Endothelial cell of umbilical vein (primary cell): ENCODE results near the gene ADIPOQ. TPM values are rescaled to one million over a fixed set of nuclear protein-coding genes. Genes with fewer than 3 reads are reported as not detected.

ENCODE experiments used
- BruUV-seq: library from RNA; stranded (reverse); fragments of 400-500 nt; replicated peaks from 2 replicates; lab custom pipeline; 2021; lab: Mats Ljungman, UMichigan
- CTCF ChIA-PET: fragments of 300-600, 350-600 bp; sonication (Branson Sonifier 250); formaldehyde crosslinking; loops from one replicate; lab custom pipeline; 2021; ENCODE audit warnings: antibody characterized with exemption, inconsistent platforms; lab: Charles Lee
- POLR2A ChIA-PET: fragments of 300-600, 350-600 bp; sonication (Branson Sonifier 250); formaldehyde crosslinking; loops from one replicate; lab custom pipeline; 2021; ENCODE audit warnings: antibody characterized with exemption, inconsistent platforms; lab: Charles Lee
- DNase-seq: peaks from one replicate; pipeline ENCODE4 v3.0.0-alpha.2; 2011; ENCODE audit warnings: low read depth, low spot score
- FAIRE-seq: peaks from 2 replicates; lab custom pipeline; 2011; peaks lifted over from hg19 to GRCh38; lab: Jason Lieb, UNC
- H2AFZ ChIP-seq: 2 replicates; pipeline ENCODE4 v1.6.0; 2012; ENCODE audit warnings: low read depth, low read length, control low read depth, inconsistent platforms
- H3K27ac ChIP-seq: 2 replicates; pipeline ENCODE4 v1.5.1; 2011; ENCODE audit warnings: low read depth, mild to moderate bottlenecking, control low read depth, low read length, moderate library complexity; ENCODE audit not compliant: insufficient read depth
- H3K27me3 ChIP-seq, 2 experiments: 2 replicates each; pipeline versions ENCODE4 v1.6.0 to v1.6.1; 2011; ENCODE audit warnings: low read length in 2 of 2, mixed read lengths in 1 of 2; ENCODE audit not compliant: control insufficient read depth in 2 of 2, insufficient read depth in 2 of 2
- H3K36me3 ChIP-seq, 2 experiments: 2 replicates in 1 of 2; 3 replicates in 1 of 2; pipeline ENCODE4 v1.5.1; 2011; ENCODE audit warnings: low read length in 2 of 2, mild to moderate bottlenecking in 1 of 2, moderate library complexity in 1 of 2; ENCODE audit not compliant: control insufficient read depth in 2 of 2, insufficient read depth in 2 of 2; ENCODE audit errors: extremely low read depth in 1 of 2
- H3K4me1 ChIP-seq: 3 replicates; pipeline ENCODE4 v1.5.1; 2011; ENCODE audit warnings: mild to moderate bottlenecking, low read length; ENCODE audit not compliant: control insufficient read depth, insufficient read depth; ENCODE audit errors: extremely low read depth
- H3K4me2 ChIP-seq: 2 replicates; pipeline ENCODE4 v1.6.1; 2011; ENCODE audit warnings: low read length, control low read depth, mixed read lengths; ENCODE audit not compliant: insufficient read depth
- H3K4me3 ChIP-seq, 3 experiments: fragments of 200-600 bp in 1 of 3; sonication (generic), shearing (Covaris generic) in 1 of 3; replicated peaks in 1 of 3; 2 replicates each; pipeline ENCODE4 v1.5.1; 2011 to 2016; ENCODE audit warnings: control low read depth in 3 of 3, low read length in 3 of 3, mild to moderate bottlenecking in 2 of 3, inconsistent platforms in 1 of 3, low read depth in 1 of 3, moderate library complexity in 1 of 3; ENCODE audit not compliant: insufficient read depth in 1 of 3
- H3K79me2 ChIP-seq: 2 replicates; pipeline ENCODE4 v1.6.0; 2012; ENCODE audit warnings: low read length, inconsistent platforms; ENCODE audit not compliant: control insufficient read depth, insufficient read depth
- H3K9ac ChIP-seq: replicated peaks from 2 replicates; pipeline ENCODE3; 2011; ENCODE audit warnings: low read length, control low read depth; ENCODE audit not compliant: insufficient read depth; ENCODE audit errors: extremely low read depth
- H3K9me1 ChIP-seq: replicated peaks from 3 replicates; pipeline ENCODE4 v1.6.0; 2011; ENCODE audit warnings: mild to moderate bottlenecking, low read length; ENCODE audit not compliant: control insufficient read depth, insufficient read depth; ENCODE audit errors: extremely low read depth
- H3K9me3 ChIP-seq: replicated peaks from 2 replicates; pipeline ENCODE4 v1.5.1; 2012; ENCODE audit warnings: low read length, inconsistent platforms; ENCODE audit not compliant: control insufficient read depth, insufficient read depth
- H4K20me1 ChIP-seq: replicated peaks from 2 replicates; pipeline ENCODE3; 2011; ENCODE audit warnings: mild to moderate bottlenecking, low read length; ENCODE audit not compliant: control insufficient read depth, insufficient read depth; ENCODE audit errors: extremely low read depth
- EZH2 ChIP-seq: IDR thresholded peaks from 2 replicates; pipeline ENCODE4 v1.6.1; 2012; ENCODE audit warnings: borderline replicate concordance, low read depth, mild to moderate bottlenecking, moderate library complexity, low read length, inconsistent platforms; ENCODE audit not compliant: severe bottlenecking
- FOS ChIP-seq: IDR thresholded peaks from 2 replicates; pipeline ENCODE4 v1.6.1; 2011; ENCODE audit warnings: mild to moderate bottlenecking, low read length, moderate library complexity, borderline replicate concordance; ENCODE audit not compliant: insufficient read depth
- GATA2 ChIP-seq: IDR thresholded peaks from 2 replicates; pipeline ENCODE4 v1.7.0; 2011; ENCODE audit warnings: low read depth, mild to moderate bottlenecking, moderate library complexity, mixed read lengths, low read length; ENCODE audit not compliant: insufficient read length, insufficient read depth
- JUN ChIP-seq: IDR thresholded peaks from 2 replicates; pipeline ENCODE4 v1.6.1; 2011; ENCODE audit warnings: borderline replicate concordance, low read depth; ENCODE audit not compliant: insufficient read length, insufficient read depth
- MAX ChIP-seq: IDR thresholded peaks from 2 replicates; pipeline ENCODE4 v1.6.1; 2011; ENCODE audit not compliant: insufficient read depth, insufficient read length
- MYC ChIP-seq: IDR thresholded peaks from one replicate; pipeline ENCODE4 v1.6.1; 2011; ENCODE audit warnings: mild to moderate bottlenecking, low read depth, low read length
- POLR2A ChIP-seq: IDR thresholded peaks from 2 replicates; pipeline ENCODE4 v1.6.1; 2012; ENCODE audit warnings: low read depth, mild to moderate bottlenecking, control low read depth, low read length
- POLR2AphosphoS5 ChIP-seq: IDR thresholded peaks from 2 replicates; pipeline ENCODE4 v1.6.1; 2012; ENCODE audit warnings: low read depth, mild to moderate bottlenecking, control low read depth, low read length, moderate library complexity; ENCODE audit not compliant: insufficient read depth
- dilution Hi-C: fragments of 300-500 bp; cut with MboI; formaldehyde crosslinking; loops from one replicate; pipeline ENCODE4 v1.15.0; 2019; ENCODE audit warnings: low sequenced_read_pairs; ENCODE audit not compliant: extremely low pct_ligation_motif_present
- intact Hi-C: fragments of 100-400 bp; cut with micrococcal nuclease; formaldehyde crosslinking; loops from one replicate; pipeline ENCODE4 v1.10.0; 2022
- polyA plus RNA-seq, 4 experiments: library from polyadenylated mRNA; depleted of rRNA in 3 of 4; stranded (reverse) in 3 of 4; unstranded in 1 of 4; fragments of >200 nt; gene quantifications; 2 replicates each; pipeline versions ENCODE4 v1.2.1 to v1.2.3, GENCODE V29; 2011 to 2012; ENCODE audit warnings: missing spikeins in 1 of 4
- total RNA-seq: library from RNA; stranded (reverse); gene quantifications from 2 replicates; pipeline ENCODE4 v1.2.3, GENCODE V29; 2021
- TF ChIP-seq, protein P1 (sequence below), 2 donors: IDR thresholded peaks; 1 replicate in 1 of 2; 2 replicates in 1 of 2; pipeline ENCODE4 v1.5.1; 2011; ENCODE audit warnings: low read length in 2 of 2, mild to moderate bottlenecking in 2 of 2, moderate library complexity in 2 of 2, control low read depth in 1 of 2, inconsistent platforms in 1 of 2, low read depth in 1 of 2; ENCODE audit not compliant: insufficient read depth in 1 of 2; ENCODE audit errors: extremely low read depth in 1 of 2

Gene ADIPOQ
- total and polyA plus RNA-seq, 2 donors (not counting 3 experiments of a cell fraction or from before 2014, with no cell fraction given), result not detected

- dilution Hi-C loops, result no loop called here
- Histone ChIP-seq H3K36me3 (no peaks in the 10 kb centered on the region), H3K79me2 (no peaks in the 10 kb centered on the region), H3K27ac (no peak overlapping the region), H3K27me3 (no peaks in the 10 kb centered on the region), H3K4me3 (no peak overlapping the region), H3K4me1 (peaks cover 7% of the 10 kb centered on the region), H3K9me1 (no peaks in the 10 kb centered on the region), H2AFZ (no peak overlapping the region), H3K4me2 (no peak overlapping the region), H3K9me3 (no peaks in the 10 kb centered on the region), H3K9ac (no peak overlapping the region), H4K20me1 (no peaks in the 10 kb centered on the region)
- FAIRE-seq (no peak), DNase-seq (no peak)
- TF ChIP-seq POLR2AphosphoS5, result no peak
- no peak for TF ChIP-seq POLR2A
- TF ChIP-seq MAX, result no peak
- TF ChIP-seq, protein P1, sequence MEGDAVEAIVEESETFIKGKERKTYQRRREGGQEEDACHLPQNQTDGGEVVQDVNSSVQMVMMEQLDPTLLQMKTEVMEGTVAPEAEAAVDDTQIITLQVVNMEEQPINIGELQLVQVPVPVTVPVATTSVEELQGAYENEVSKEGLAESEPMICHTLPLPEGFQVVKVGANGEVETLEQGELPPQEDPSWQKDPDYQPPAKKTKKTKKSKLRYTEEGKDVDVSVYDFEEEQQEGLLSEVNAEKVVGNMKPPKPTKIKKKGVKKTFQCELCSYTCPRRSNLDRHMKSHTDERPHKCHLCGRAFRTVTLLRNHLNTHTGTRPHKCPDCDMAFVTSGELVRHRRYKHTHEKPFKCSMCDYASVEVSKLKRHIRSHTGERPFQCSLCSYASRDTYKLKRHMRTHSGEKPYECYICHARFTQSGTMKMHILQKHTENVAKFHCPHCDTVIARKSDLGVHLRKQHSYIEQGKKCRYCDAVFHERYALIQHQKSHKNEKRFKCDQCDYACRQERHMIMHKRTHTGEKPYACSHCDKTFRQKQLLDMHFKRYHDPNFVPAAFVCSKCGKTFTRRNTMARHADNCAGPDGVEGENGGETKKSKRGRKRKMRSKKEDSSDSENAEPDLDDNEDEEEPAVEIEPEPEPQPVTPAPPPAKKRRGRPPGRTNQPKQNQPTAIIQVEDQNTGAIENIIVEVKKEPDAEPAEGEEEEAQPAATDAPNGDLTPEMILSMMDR (IDR thresholded peaks at IDR 0.05; ENCODE audit: extremely low read depth in 1 of 2, insufficient read depth in 1 of 2, low read depth in 1 of 2, low read length in 2 of 2), result no peak
- no peak for TF ChIP-seq EZH2
- TF ChIP-seq JUN, result no peak
- TF ChIP-seq FOS, result no peak
- TF ChIP-seq GATA2, result no peak
- TF ChIP-seq MYC, result no peak
- no TSS peak for BruUV-seq
- ChIA-PET POLR2A (interaction anchor here (1.9 kb wide), 1 partner anchor 35 kb away, joined by 6 read pairs; the partner anchor contains the start of gene EIF4A2), CTCF (interaction anchor here (1.0 to 5.9 kb wide), 6 partner anchors 12 to 836 kb away, joined by 3 to 195 read pairs (median 6); partner anchors contain the start of gene AHSG)
- intact Hi-C loops, result no loop called here
These were observed 23.6 kb upstream of the ADIPOQ start for GRCh38 chr3:186818956-186819355.
